OCI-LY3 (cell line): ENCODE data around the gene WNK4.

ENCODE experiments used
- CTCF ChIP-seq: fragments of 200-600, 300-600 bp; sonication (generic); IDR thresholded peaks from 2 replicates; pipeline ENCODE4 v1.5.1; 2014; ENCODE audit warnings: antibody characterized with exemption, low read length, low read depth
- EZH2phosphoT487 ChIP-seq: fragments of 200-600 bp; shearing (Covaris generic); IDR thresholded peaks from 2 replicates; pipeline ENCODE4 v1.6.1; 2018; ENCODE audit warnings: antibody characterized with exemption, mixed run types, low read depth

- TF ChIP-seq CTCF (no peak), EZH2phosphoT487 (no peak)
These were observed 11.5 kb downstream of the WNK4 start for GRCh38 chr17:42791948-42792347.
